BLaER1 (cell line): ENCODE data around the gene UBN1.

ENCODE experiments used
- H3K27ac ChIP-seq: shearing (Covaris generic); formaldehyde crosslinking; 2 replicates; pipeline ENCODE4 v1.8.1; 2022
- H3K27me3 ChIP-seq: shearing (Covaris generic); formaldehyde crosslinking; 2 replicates; pipeline ENCODE4 v1.8.1; 2022
- H3K36me3 ChIP-seq: shearing (Covaris generic); formaldehyde crosslinking; 2 replicates; pipeline ENCODE4 v1.8.1; 2022
- H3K4me1 ChIP-seq: shearing (Covaris generic); formaldehyde crosslinking; 2 replicates; pipeline ENCODE4 v1.8.1; 2022
- H3K4me2 ChIP-seq: shearing (Covaris generic); formaldehyde crosslinking; 2 replicates; pipeline ENCODE4 v1.8.1; 2022
- H3K4me3 ChIP-seq: shearing (Covaris generic); formaldehyde crosslinking; 2 replicates; pipeline ENCODE4 v1.8.1; 2022
- H3K9ac ChIP-seq: shearing (Covaris generic); formaldehyde crosslinking; 2 replicates; pipeline ENCODE4 v1.8.1; 2022
- H3K9me3 ChIP-seq: shearing (Covaris generic); formaldehyde crosslinking; 2 replicates; pipeline ENCODE4 v1.8.1; 2022
- H4K20me1 ChIP-seq: shearing (Covaris generic); formaldehyde crosslinking; 2 replicates; pipeline ENCODE4 v1.8.1; 2022
- Cebpa-rat ChIP-seq: shearing (Covaris generic); IDR thresholded peaks from 2 replicates; pipeline ENCODE4 v1.8.1; 2022

UBN1 gene

GRCh38 chr16:4882633-4883285 is 35.5 kb downstream of the UBN1 start:
- Histone ChIP-seq H3K4me2 (no peak overlapping the region), H3K4me3 (no peak overlapping the region), H4K20me1 (peaks cover 70% of the 10 kb centered on the region), H3K4me1 (no peaks in the 10 kb centered on the region), H3K36me3 (peaks cover 100% of the 10 kb centered on the region), H3K9ac (no peak overlapping the region), H3K9me3 (no peaks in the 10 kb centered on the region), H3K27me3 (no peaks in the 10 kb centered on the region), H3K27ac (no peak overlapping the region)
- TF ChIP-seq Cebpa-rat, result no peak

GRCh38 chr16:4883501-4883900 is 36.2 kb downstream of the UBN1 start:
- Histone ChIP-seq H3K9me3 (no peaks in the 10 kb centered on the region), H3K27me3 (no peaks in the 10 kb centered on the region), H3K36me3 (peaks cover 98% of the 10 kb centered on the region), H3K27ac (no peak overlapping the region), H3K4me1 (no peaks in the 10 kb centered on the region), H3K9ac (no peak overlapping the region), H4K20me1 (peaks cover 62% of the 10 kb centered on the region), H3K4me2 (no peak overlapping the region), H3K4me3 (no peak overlapping the region)
- no peak for TF ChIP-seq Cebpa-rat

GRCh38 chr16:4884209-4884608 is 36.9 kb downstream of the UBN1 start:
- peaks cover 55% of the 10 kb centered on the region for H4K20me1 ChIP-seq
- H3K36me3 ChIP-seq, result peaks cover 91% of the 10 kb centered on the region
- H3K4me2 ChIP-seq, result no peak overlapping the region
- no peaks in the 10 kb centered on the region for H3K27me3 ChIP-seq
- no peak for TF ChIP-seq Cebpa-rat
- H3K4me3 ChIP-seq, result no peak overlapping the region
- H3K9me3 ChIP-seq, result no peaks in the 10 kb centered on the region
- H3K4me1 ChIP-seq, result no peaks in the 10 kb centered on the region
- H3K27ac ChIP-seq, result no peak overlapping the region
- no peak overlapping the region for H3K9ac ChIP-seq

DNA sequence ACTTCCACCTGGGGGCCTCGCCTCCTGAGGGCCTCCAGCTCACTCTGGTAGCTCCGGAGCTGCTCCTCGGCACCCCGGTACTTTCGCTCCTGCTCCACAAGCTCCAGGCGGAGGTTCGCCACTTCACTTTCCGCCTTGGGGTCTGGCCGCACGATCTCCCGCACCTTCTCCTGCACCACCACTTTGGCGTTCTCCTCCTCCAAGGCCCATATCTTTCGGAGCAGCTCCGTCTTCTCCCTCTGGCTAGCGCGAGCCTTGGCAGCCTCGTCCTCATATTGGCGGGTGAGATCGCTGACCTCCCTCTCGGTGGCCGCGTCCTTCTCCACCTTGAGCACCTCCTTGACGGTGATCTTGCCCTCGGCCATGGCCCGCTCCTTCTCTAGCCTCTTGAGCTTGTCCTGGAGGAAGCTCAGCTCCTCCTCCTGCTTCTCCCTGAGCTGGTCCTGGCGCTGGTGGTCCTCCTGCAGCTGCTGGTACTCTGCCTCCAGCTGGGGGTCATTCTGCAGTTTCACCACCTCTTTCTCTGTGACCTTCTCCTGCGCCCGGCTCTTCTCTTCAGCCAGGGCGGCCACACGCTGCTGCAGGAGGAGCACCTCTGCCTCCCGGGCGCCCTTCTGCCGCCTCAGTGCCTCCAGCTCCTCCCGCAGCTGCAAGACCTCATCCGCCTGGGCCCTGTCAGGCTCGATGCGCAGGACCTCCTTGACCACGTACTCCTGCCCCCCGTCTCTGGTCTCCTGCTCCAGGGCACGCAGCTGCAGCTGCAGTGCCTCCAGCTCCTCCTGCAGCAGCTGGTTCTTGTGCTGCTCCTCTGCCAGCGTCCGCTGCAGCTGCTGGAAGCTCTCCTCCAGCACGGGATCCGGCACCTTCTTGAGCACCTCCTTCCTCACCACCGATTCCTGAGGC is 37.9 kb downstream of the UBN1 start:
- Histone ChIP-seq H3K27me3 (no peaks in the 10 kb centered on the region), H3K9ac (no peak overlapping the region), H3K4me3 (no peak overlapping the region), H3K36me3 (peaks cover 86% of the 10 kb centered on the region), H4K20me1 (peaks cover 52% of the 10 kb centered on the region), H3K4me2 (no peak overlapping the region), H3K4me1 (0 out of 2 replicates have a peak, but pooled peaks cover 4% of the 10 kb centered on the region), H3K27ac (no peak overlapping the region), H3K9me3 (no peaks in the 10 kb centered on the region)
- TF ChIP-seq Cebpa-rat, result no peak

DNA sequence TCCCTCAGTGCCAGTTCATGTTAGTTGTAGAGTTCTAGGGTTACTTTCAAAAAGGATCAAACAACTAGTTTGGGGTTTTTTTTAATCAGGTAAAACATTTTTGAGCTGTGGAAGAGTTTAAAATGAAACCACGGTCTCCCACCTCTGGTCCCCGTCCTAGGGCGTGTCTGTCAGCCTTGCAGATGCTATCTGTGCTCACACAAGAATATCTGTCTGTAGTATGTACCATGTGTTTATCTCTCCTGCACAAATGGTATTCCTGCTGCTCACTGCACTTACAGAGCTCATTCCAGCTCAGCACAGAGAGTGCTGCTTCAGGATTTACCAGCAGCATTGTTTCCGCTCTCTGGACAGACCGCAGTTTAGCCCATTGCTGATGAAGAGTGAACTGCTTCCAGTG is 38.9 kb downstream of the UBN1 start:
- H3K4me1 ChIP-seq, result 0 out of 2 replicates have a peak, but pooled peaks cover 4% of the 10 kb centered on the region
- no peak overlapping the region for H3K9ac ChIP-seq
- no peaks in the 10 kb centered on the region for H3K9me3 ChIP-seq
- H3K4me2 ChIP-seq, result no peak overlapping the region
- H4K20me1 ChIP-seq, result peaks cover 42% of the 10 kb centered on the region
- no peak for TF ChIP-seq Cebpa-rat
- peaks cover 82% of the 10 kb centered on the region for H3K36me3 ChIP-seq
- H3K27ac ChIP-seq, result no peak overlapping the region
- no peaks in the 10 kb centered on the region for H3K27me3 ChIP-seq
- H3K4me3 ChIP-seq, result no peak overlapping the region

GRCh38 chr16:4888428-4889135 is 41.3 kb downstream of the UBN1 start:
- H3K9ac ChIP-seq, result no peak overlapping the region
- no peak for TF ChIP-seq Cebpa-rat
- 0 out of 2 replicates have a peak, but pooled peaks cover 4% of the 10 kb centered on the region for H3K4me1 ChIP-seq
- H3K36me3 ChIP-seq, result peaks cover 58% of the 10 kb centered on the region
- H3K27me3 ChIP-seq, result no peaks in the 10 kb centered on the region
- H3K9me3 ChIP-seq, result no peaks in the 10 kb centered on the region
- H3K27ac ChIP-seq, result no peak overlapping the region
- peaks cover 21% of the 10 kb centered on the region for H4K20me1 ChIP-seq
- no peak overlapping the region for H3K4me2 ChIP-seq
- H3K4me3 ChIP-seq, result no peak overlapping the region

GRCh38 chr16:4890026-4890425 is 42.7 kb downstream of the UBN1 start:
- H3K4me1 ChIP-seq, result 0 out of 2 replicates have a peak, but pooled peaks cover 4% of the 10 kb centered on the region
- H3K9ac ChIP-seq, result no peak overlapping the region
- no peak for TF ChIP-seq Cebpa-rat
- peaks cover 43% of the 10 kb centered on the region for H3K36me3 ChIP-seq
- H3K9me3 ChIP-seq, result no peaks in the 10 kb centered on the region
- H4K20me1 ChIP-seq, result peaks cover 7% of the 10 kb centered on the region
- H3K4me2 ChIP-seq, result no peak overlapping the region
- no peak overlapping the region for H3K4me3 ChIP-seq
- no peak overlapping the region for H3K27ac ChIP-seq
- no peaks in the 10 kb centered on the region for H3K27me3 ChIP-seq

GRCh38 chr16:4890686-4891085 is 43.4 kb downstream of the UBN1 start:
- H3K27ac ChIP-seq, result no peak overlapping the region

DNA sequence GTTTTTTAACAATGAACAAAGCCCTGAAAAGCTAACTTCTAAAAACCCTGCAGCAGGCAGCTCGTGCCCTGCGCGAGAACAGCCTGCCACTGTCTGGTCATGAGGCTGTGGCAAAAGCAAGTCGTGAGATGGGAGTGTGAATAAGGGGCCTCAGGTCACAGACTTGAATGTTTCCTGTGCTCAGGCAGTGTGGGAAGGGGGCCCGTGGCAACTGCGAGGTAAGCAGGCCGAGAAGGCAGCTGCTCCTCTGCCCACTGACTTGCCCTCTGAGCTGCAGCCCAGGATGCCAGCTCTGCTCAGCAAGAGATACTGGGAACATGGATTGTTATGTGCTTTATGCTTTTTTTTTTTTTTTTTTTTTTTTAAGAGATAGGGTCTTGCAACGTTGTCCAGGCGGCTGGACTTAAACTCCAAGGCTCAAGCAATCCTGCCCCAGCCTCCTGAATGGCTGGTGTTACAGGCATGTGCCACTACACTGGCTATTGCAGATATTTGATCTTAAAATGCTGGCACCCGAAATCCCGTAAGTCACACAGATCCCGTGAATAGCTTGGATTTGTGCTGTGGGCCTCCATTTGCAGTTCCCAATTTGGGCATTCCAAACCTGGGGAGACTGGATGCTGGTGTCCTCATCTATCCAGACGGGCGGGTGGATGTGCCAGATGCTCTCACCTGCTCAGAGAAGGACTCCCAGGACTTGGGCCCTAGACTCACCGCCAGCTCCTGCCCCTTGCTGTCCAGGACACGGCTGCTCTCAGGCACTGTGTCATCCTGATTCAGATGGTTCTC is 44.0 kb downstream of the UBN1 start:
- 0 out of 2 replicates have a peak, but pooled peaks cover 4% of the 10 kb centered on the region for H3K4me1 ChIP-seq
- no peaks in the 10 kb centered on the region; the same call in 1 of the 2 replicates for H4K20me1 ChIP-seq
- H3K4me2 ChIP-seq, result no peak overlapping the region
- no peak overlapping the region for H3K9ac ChIP-seq
- H3K36me3 ChIP-seq, result peaks cover 31% of the 10 kb centered on the region
- H3K27ac ChIP-seq, result no peak overlapping the region
- no peaks in the 10 kb centered on the region for H3K27me3 ChIP-seq
- no peak for TF ChIP-seq Cebpa-rat
- H3K4me3 ChIP-seq, result no peak overlapping the region
- H3K9me3 ChIP-seq, result no peaks in the 10 kb centered on the region

More at GRCh38 chr16:4890686-4891085, 43.4 kb downstream of the UBN1 start:
- Histone ChIP-seq H3K9me3 (no peaks in the 10 kb centered on the region), H3K9ac (no peak overlapping the region), H3K4me1 (0 out of 2 replicates have a peak, but pooled peaks cover 4% of the 10 kb centered on the region), H3K27me3 (no peaks in the 10 kb centered on the region), H3K4me2 (no peak overlapping the region), H4K20me1 (peaks cover under 1% of the 10 kb centered on the region), H3K4me3 (no peak overlapping the region), H3K36me3 (peaks cover 37% of the 10 kb centered on the region)
- TF ChIP-seq Cebpa-rat, result no peak
